K562 (cell line): ENCODE data around the gene SNPH. TPM values are rescaled to one million over a fixed set of nuclear protein-coding genes. Genes with fewer than 3 reads are reported as not detected.

Source experiments
- BMI1 ChIP-seq: fragments of 150-350 bp; IDR thresholded peaks from 2 replicates; pipeline ENCODE4 v1.6.1; 2014; ENCODE audit warnings: low read length
- GATAD2A ChIP-seq: fragments of 450-650 bp; IDR thresholded peaks from 2 replicates; pipeline ENCODE4 v1.6.1; 2017
- HCFC1 ChIP-seq: IDR thresholded peaks from 2 replicates; pipeline ENCODE4 v1.6.1; 2012; ENCODE audit warnings: low read depth, low read length, improper control_type of control experiment
- HES1 ChIP-seq: fragments of 450-650 bp; IDR thresholded peaks from 2 replicates; pipeline ENCODE4 v1.6.1; 2016; ENCODE audit warnings: low read depth, mild to moderate bottlenecking, moderate library complexity
- KDM2B ChIP-seq: fragments of 250-450 bp; sonication (Bioruptor Pico); IDR thresholded peaks from 2 replicates; pipeline ENCODE4 v1.8.0; 2021; ENCODE audit warnings: mild to moderate bottlenecking, moderate library complexity
- KLF16 ChIP-seq: IDR thresholded peaks from 2 replicates; pipeline ENCODE4 v1.6.1; 2016; ENCODE audit warnings: antibody characterized with exemption
- NRF1 ChIP-seq, 2 experiments: fragments of 450-650 bp; IDR thresholded peaks in 1 of 2; conservative IDR thresholded peaks in 1 of 2; 2 replicates each; pipeline ENCODE4 v1.6.1; 2014; ENCODE audit warnings: mild to moderate bottlenecking in 2 of 2
- POU5F1 ChIP-seq: fragments of 150-350 bp; IDR thresholded peaks from 2 replicates; pipeline ENCODE4 v1.6.1; 2014; ENCODE audit warnings: borderline replicate concordance, low read length, low read depth, mild to moderate bottlenecking; ENCODE audit not compliant: partially characterized antibody
- RERE ChIP-seq: sonication (generic); formaldehyde crosslinking; IDR thresholded peaks from 2 replicates; pipeline ENCODE4 v1.8.0; 2023; ENCODE audit warnings: missing genetic modification reagents, mild to moderate bottlenecking, borderline replicate concordance
- TRIM28 ChIP-seq: fragments of 450-650 bp; IDR thresholded peaks from 2 replicates; pipeline ENCODE4 v1.6.1; 2017
- ZBTB5 ChIP-seq: fragments of 450-650 bp; IDR thresholded peaks from 2 replicates; pipeline ENCODE4 v1.6.1; 2017; ENCODE audit warnings: antibody characterized with exemption
- ZNF224 ChIP-seq: sonication (generic); formaldehyde crosslinking; IDR thresholded peaks from 2 replicates; pipeline ENCODE4 v1.8.0; 2022; ENCODE audit warnings: mild to moderate bottlenecking, missing genetic modification reagents
- ZNF766 ChIP-seq: fragments of 200-800 bp; sonication (Bioruptor generic); conservative IDR thresholded peaks from 2 replicates; pipeline ENCODE4 v1.6.1; 2016; ENCODE audit warnings: missing genetic modification characterization, missing compliant biosample characterization
- polyA plus RNA-seq, 8 experiments: library from polyadenylated mRNA; depleted of rRNA in 4 of 8; stranded (reverse) in 5 of 8; unstranded in 3 of 8; fragments of >200 nt; fragmentation: Nextera tagmentation in 2 of 8; fragmentation: Illumina TruSeq in 1 of 8; extraction: Ambion mirVana in 2 of 8; extraction: Trizol in 1 of 8; gene quantifications; 2 replicates each; pipeline versions ENCODE4 v1.2.1 to v1.2.3, GENCODE V29; 2011 to 2014; ENCODE audit warnings: inconsistent platforms in 1 of 8, missing spikeins in 1 of 8
- total RNA-seq, 7 experiments: library from RNA; depleted of rRNA in 6 of 7; stranded (reverse); fragments of >200 nt in 6 of 7; fragmentation: Illumina TruSeq in 2 of 7; extraction: Trizol in 2 of 7; gene quantifications; 2 replicates each; pipeline versions ENCODE4 v1.2.1 to v1.2.3, GENCODE V29; 2011 to 2021; ENCODE audit warnings: low replicate concordance in 1 of 7
- TF ChIP-seq, protein P1 (sequence below): fragments of 450-650 bp; IDR thresholded peaks from 2 replicates; pipeline ENCODE4 v1.6.1; 2018; ENCODE audit not compliant: partially characterized antibody

Gene SNPH
- total and polyA plus RNA-seq, 9 of the 15 experiments (the other 6 are each of a cell fraction or from before 2014, with no cell fraction given) = 0.03 to 4.2 (median 1.4) TPM

DNA sequence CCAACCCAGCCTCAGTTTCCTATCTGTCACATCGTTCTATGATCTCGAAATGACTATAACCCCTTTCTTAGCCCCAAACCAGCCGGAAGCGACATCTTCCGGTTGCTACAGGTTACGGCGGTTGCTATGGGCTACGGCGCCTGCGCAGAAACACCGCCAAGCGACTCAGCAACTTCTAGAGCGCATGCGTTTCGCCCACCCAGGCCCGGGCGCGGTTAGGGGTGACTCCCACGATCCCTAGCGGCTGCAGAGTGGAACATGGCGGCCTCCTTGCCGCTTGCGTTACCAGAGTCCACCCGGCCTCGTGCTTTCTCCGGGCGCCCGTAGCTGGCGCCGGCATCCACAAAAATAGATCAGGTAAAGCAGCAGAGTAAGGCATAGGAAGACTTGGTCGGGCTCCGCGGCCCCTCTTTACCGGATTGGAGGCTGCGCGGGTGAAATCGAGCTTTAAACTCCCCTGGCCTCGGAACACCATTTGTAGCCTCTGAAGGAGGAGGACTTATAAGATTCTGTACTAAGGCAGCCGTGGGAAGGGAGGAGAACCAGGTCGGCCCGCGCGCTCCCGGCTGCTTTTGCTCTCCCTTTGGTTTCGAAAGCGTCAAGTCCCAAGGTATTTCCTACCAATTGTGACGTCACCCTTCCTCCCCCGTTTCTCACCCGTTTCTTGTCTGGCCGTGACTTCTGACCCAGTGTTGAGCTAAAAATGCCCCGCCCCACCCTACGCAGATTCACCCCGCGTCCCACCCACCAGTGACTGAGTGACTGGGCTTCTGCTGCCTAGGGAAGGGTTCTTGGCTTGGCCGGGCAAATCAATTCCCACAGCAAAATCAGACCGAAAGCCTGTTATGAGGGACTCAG lies 59.3 kb downstream of the SNPH start (continued):
- TF ChIP-seq RERE = no peak
- TF ChIP-seq POU5F1 = no peak
- no peak for TF ChIP-seq KLF16
- TF ChIP-seq TRIM28 = no peak
- no peak for TF ChIP-seq KDM2B (CRISPR knock-in tag)
- peak; percentile 100 for TF ChIP-seq BMI1
- TF ChIP-seq ZNF224 (CRISPR knock-in tag) = 0 out of 2 replicates have a peak, but pooled peaks have one; percentile 31
- TF ChIP-seq, protein P1, sequence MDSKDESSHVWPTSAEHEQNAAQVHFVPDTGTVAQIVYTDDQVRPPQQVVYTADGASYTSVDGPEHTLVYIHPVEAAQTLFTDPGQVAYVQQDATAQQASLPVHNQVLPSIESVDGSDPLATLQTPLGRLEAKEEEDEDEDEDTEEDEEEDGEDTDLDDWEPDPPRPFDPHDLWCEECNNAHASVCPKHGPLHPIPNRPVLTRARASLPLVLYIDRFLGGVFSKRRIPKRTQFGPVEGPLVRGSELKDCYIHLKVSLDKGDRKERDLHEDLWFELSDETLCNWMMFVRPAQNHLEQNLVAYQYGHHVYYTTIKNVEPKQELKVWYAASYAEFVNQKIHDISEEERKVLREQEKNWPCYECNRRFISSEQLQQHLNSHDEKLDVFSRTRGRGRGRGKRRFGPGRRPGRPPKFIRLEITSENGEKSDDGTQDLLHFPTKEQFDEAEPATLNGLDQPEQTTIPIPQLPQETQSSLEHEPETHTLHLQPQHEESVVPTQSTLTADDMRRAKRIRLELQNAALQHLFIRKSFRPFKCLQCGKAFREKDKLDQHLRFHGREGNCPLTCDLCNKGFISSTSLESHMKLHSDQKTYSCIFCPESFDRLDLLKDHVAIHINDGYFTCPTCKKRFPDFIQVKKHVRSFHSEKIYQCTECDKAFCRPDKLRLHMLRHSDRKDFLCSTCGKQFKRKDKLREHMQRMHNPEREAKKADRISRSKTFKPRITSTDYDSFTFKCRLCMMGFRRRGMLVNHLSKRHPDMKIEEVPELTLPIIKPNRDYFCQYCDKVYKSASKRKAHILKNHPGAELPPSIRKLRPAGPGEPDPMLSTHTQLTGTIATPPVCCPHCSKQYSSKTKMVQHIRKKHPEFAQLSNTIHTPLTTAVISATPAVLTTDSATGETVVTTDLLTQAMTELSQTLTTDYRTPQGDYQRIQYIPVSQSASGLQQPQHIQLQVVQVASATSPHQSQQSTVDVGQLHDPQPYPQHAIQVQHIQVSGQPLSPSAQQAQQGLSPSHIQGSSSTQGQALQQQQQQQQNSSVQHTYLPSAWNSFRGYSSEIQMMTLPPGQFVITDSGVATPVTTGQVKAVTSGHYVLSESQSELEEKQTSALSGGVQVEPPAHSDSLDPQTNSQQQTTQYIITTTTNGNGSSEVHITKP = peak; percentile 24
- TF ChIP-seq HES1 = no peak
- no peak for TF ChIP-seq GATAD2A
- TF ChIP-seq HCFC1 = peak; percentile 58
- TF ChIP-seq ZNF766 (CRISPR knock-in tag) = no peak
- TF ChIP-seq ZBTB5 = no peak
- TF ChIP-seq NRF1 (conservative IDR thresholded peaks at IDR 0.05 in 1 of 2, IDR thresholded peaks at IDR 0.05 in 1 of 2) = peak; percentile 93 to 94
